Measurements from ENCODE around the gene NT5DC2. TPM values are rescaled to one million over a fixed set of nuclear protein-coding genes. Genes with fewer than 3 reads are reported as not detected.

Gene NT5DC2
- total RNA-seq, 4 donors from 2014 or later = 5.1 to 17.3 (median 14.7) TPM

- Histone ChIP-seq H3K4me3 (no peak overlapping the region), H3K27ac (no peak overlapping the region), H3K36me3 (no peaks in the 10 kb centered on the region), H3K4me1 (no peaks in the 10 kb centered on the region), H3K27me3 (no peaks in the 10 kb centered on the region), H3K9me3 (no peaks in the 10 kb centered on the region)
- no peak for TF ChIP-seq CTCF (IDR thresholded peaks at IDR 0.05)
- TF ChIP-seq POLR2A (IDR thresholded peaks at IDR 0.05) = no peak
- DNase-seq = no peak
Measured at GRCh38 chr3:52506266-52506966, 27.2 kb downstream of the NT5DC2 start.

GRCh38 chr3:52504977-52505376 lies 28.7 kb downstream of the NT5DC2 start:
- Histone ChIP-seq H3K4me3 (no peak overlapping the region), H3K9me3 (no peaks in the 10 kb centered on the region), H3K36me3 (no peaks in the 10 kb centered on the region), H3K4me1 (no peaks in the 10 kb centered on the region), H3K27me3 (no peaks in the 10 kb centered on the region), H3K27ac (no peak overlapping the region)
- DNase-seq = no peak
- TF ChIP-seq CTCF (IDR thresholded peaks at IDR 0.05) = no peak
- no peak for TF ChIP-seq POLR2A (IDR thresholded peaks at IDR 0.05)

- TF ChIP-seq POLR2A (IDR thresholded peaks at IDR 0.05) (no peak), CTCF (IDR thresholded peaks at IDR 0.05) (no peak)
- H3K9me3 ChIP-seq = no peaks in the 10 kb centered on the region
- no peaks in the 10 kb centered on the region for H3K27me3 ChIP-seq
- H3K27ac ChIP-seq = no peak overlapping the region
- peaks cover 0 to 4% (median 0%) of the 10 kb centered on the region in 4 donors for H3K4me1 ChIP-seq
- no peak overlapping the region for H3K4me3 ChIP-seq
- no peaks in the 10 kb centered on the region for H3K36me3 ChIP-seq
- no peak for DNase-seq
Measured at GRCh38 chr3:52503788-52504424, 29.8 kb downstream of the NT5DC2 start.

- Histone ChIP-seq H3K27me3 (no peaks in the 10 kb centered on the region), H3K27ac (no peak overlapping the region), H3K9me3 (no peaks in the 10 kb centered on the region), H3K4me1 (peaks cover 0 to 5% (median 2%) of the 10 kb centered on the region in 4 donors), H3K36me3 (no peaks in the 10 kb centered on the region), H3K4me3 (no peak overlapping the region)
- no peak for DNase-seq
- no peak for TF ChIP-seq CTCF (IDR thresholded peaks at IDR 0.05)
- no peak for TF ChIP-seq POLR2A (IDR thresholded peaks at IDR 0.05)
Measured at GRCh38 chr3:52502808-52503350, 30.8 kb downstream of the NT5DC2 start.

- TF ChIP-seq POLR2A (IDR thresholded peaks at IDR 0.05) (no peak), CTCF (IDR thresholded peaks at IDR 0.05) (no peak)
- no peak overlapping the region for H3K4me3 ChIP-seq
- H3K9me3 ChIP-seq = no peaks in the 10 kb centered on the region
- H3K36me3 ChIP-seq = no peaks in the 10 kb centered on the region
- no peaks in the 10 kb centered on the region for H3K27me3 ChIP-seq
- H3K4me1 ChIP-seq = peaks cover 0 to 6% (median 2%) of the 10 kb centered on the region in 4 donors
- no peak overlapping the region for H3K27ac ChIP-seq
- no peak for DNase-seq
Measured at GRCh38 chr3:52502001-52502400, 31.7 kb downstream of the NT5DC2 start.
